CD4-positive, CD25-positive, alpha-beta regulatory T cell (primary cell): Measurements from ENCODE around the gene KIAA0753. TPM values are rescaled to one million over a fixed set of nuclear protein-coding genes. Genes with fewer than 3 reads are reported as not detected.

Source experiments
- ATAC-seq, 2 donors: fragments of 150-1000 bp; cut with Tn5 transposase; one replicate each; pipeline ENCODE4 v1.10.0; 2021; ENCODE audit warnings: low read depth in 2 of 2, moderate number of reproducible peaks in 2 of 2, moderate library complexity in 1 of 2
- DNase-seq, 3 donors: peaks; one replicate each; pipeline versions ENCODE4 v3.0.0 to v3.0.0-alpha.2; 2012 to 2022; ENCODE audit warnings: mixed read lengths in 1 of 3
- H3K27ac ChIP-seq: one replicate; pipeline ENCODE4 v1.7.0; 2013; ENCODE audit warnings: mild to moderate bottlenecking, low read length; ENCODE audit not compliant: insufficient read depth, poor library complexity, severe bottlenecking
- H3K27me3 ChIP-seq: one replicate; pipeline ENCODE4 v1.7.0; 2013; ENCODE audit warnings: low read length; ENCODE audit not compliant: control insufficient read depth, insufficient read depth
- H3K36me3 ChIP-seq: one replicate; pipeline ENCODE4 v1.7.0; 2013; ENCODE audit warnings: mild to moderate bottlenecking, low read length, moderate library complexity; ENCODE audit not compliant: control insufficient read depth, insufficient read depth
- H3K4me1 ChIP-seq: 2 replicates; pipeline ENCODE4 v1.7.0; 2013; ENCODE audit warnings: mild to moderate bottlenecking, low read length; ENCODE audit not compliant: insufficient read depth, control insufficient read depth, poor library complexity, severe bottlenecking
- H3K4me3 ChIP-seq: one replicate; pipeline ENCODE4 v1.7.0; 2013; ENCODE audit warnings: low read depth, mild to moderate bottlenecking, low read length, moderate library complexity
- H3K9me3 ChIP-seq, 2 experiments: 1 replicate in 1 of 2; 2 replicates in 1 of 2; pipeline ENCODE4 v1.7.0; 2013; ENCODE audit warnings: low read length in 2 of 2, mild to moderate bottlenecking in 1 of 2, moderate library complexity in 1 of 2; ENCODE audit not compliant: control insufficient read depth in 2 of 2
- H3K27ac Mint-ChIP-seq, 3 donors: one replicate each; pipeline ENCODE4 v1.8.0; 2020 to 2022; ENCODE audit warnings: mild to moderate bottlenecking in 3 of 3, mixed read lengths in 3 of 3, moderate library complexity in 2 of 3
- H3K27me3 Mint-ChIP-seq: one replicate; pipeline ENCODE4 v1.8.0; 2022; ENCODE audit warnings: mild to moderate bottlenecking, mixed read lengths
- H3K36me3 Mint-ChIP-seq: one replicate; pipeline ENCODE4 v1.8.0; 2020; ENCODE audit warnings: mixed read lengths
- H3K4me1 Mint-ChIP-seq, 4 donors: one replicate each; pipeline ENCODE4 v1.8.0; 2020 to 2022; ENCODE audit warnings: mixed read lengths in 4 of 4, mild to moderate bottlenecking in 1 of 4
- H3K4me3 Mint-ChIP-seq, 4 donors: one replicate each; pipeline ENCODE4 v1.8.0; 2020 to 2022; ENCODE audit warnings: mild to moderate bottlenecking in 4 of 4, mixed read lengths in 4 of 4, moderate library complexity in 3 of 4
- H3K9me3 Mint-ChIP-seq, 7 donors: one replicate each; pipeline ENCODE4 v1.8.0; 2020 to 2022; ENCODE audit warnings: mixed read lengths in 7 of 7, mild to moderate bottlenecking in 3 of 7, moderate library complexity in 2 of 7
- polyA plus RNA-seq, 4 donors: library from polyadenylated mRNA; unstranded; fragments of 300-500 nt; fragmentation: Illumina TruSeq; gene quantifications; one replicate each; pipeline ENCODE4 v1.2.3, GENCODE V29; 2021
- total RNA-seq: library from RNA; stranded (reverse); gene quantifications from one replicate; pipeline ENCODE4 v1.2.3, GENCODE V29; 2022

KIAA0753 gene
- total RNA-seq (11.4 TPM), polyA plus RNA-seq (1 to 10 TPM; 1.2 to 1.8 (median 1.4) TPM)

DNA sequence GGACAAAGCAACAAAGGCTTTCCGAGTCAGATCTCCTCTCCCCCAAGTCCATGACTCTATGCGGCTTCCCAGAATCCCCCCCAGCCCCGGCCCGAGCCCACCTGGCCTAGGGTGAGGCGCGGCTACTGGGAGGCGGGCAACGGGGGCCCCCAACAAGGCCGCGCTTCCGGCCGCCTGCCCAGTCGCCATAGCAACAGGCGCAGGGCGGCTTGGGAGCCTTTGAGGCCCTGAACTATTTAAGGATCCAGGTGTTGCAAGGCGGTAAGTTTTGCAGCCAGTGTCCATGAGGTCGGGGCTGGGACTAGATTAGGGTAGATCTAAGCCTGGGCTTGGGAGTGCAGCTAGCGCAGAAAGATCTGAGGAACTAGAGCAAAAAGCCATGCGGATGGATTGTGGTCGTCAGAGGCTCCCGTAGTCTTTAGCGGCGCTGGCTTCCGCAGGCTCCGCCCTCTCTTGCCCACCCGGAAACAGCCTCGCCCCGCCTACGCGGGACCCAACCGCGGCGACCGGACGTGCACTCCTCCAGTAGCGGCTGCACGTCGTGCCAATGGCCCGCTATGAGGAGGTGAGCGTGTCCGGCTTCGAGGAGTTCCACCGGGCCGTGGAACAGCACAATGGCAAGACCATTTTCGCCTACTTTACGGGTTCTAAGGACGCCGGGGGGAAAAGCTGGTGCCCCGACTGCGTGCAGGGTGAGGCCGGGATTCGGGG is at the start of gene KIAA0753, which contains the start of gene TXNDC17:
KIAA0753 (minus strand) TSS at position 176 of the 711 bp plus-strand sequence. CDS start 5,608 bp downstream, outside the sequence.
TXNDC17 (plus strand) TSS at position 525 of the 711 bp plus-strand sequence; CDS start at position 548, 23 bp downstream.
- Mint-ChIP-seq H3K9me3 (no peaks in the 10 kb centered on the region), H3K36me3 (peaks cover 15% of the 10 kb centered on the region), H3K4me3 (peak within 1 kb of the TSS; percentile 93 to 98 (median 95)), H3K4me1 (peaks cover 26 to 66% (median 48%) of the 10 kb centered on the region in 4 donors), H3K27me3 (peaks cover 8% of the 10 kb centered on the region), H3K27ac (peak within 1 kb of the TSS; percentile 98)
- Histone ChIP-seq H3K4me1 (peaks cover 35% of the 10 kb centered on the region), H3K27ac (peak within 1 kb of the TSS; percentile 83), H3K36me3 (peaks cover 19% of the 10 kb centered on the region), H3K9me3 (no peaks in the 10 kb centered on the region), H3K4me3 (peak within 1 kb of the TSS; percentile 92), H3K27me3 (no peaks in the 10 kb centered on the region)
- peak; percentile 83 to 95 (median 90) for DNase-seq
- ATAC-seq, result peak; percentile 94

DNA sequence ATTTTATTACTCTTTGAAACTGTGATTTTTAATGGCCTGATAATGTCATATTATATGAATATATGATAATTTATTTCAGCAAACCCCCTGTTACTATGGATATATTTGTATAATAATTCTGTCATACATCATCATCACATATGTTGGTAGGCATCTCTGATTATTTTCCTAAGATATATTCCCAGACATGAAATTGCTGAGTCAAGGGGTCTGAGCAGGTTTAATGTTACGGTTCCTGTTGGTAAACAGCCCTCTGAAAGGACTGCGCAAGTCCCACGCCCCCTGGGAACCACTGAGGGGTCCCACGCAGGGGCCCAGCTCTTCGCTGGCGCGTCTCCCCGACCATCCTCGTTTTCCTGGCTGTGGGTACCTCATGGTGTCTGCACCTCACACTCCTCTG is 48.4 kb upstream of the KIAA0753 start:
- ATAC-seq (no peak), DNase-seq (no peak)
- H3K36me3 Mint-ChIP-seq, result peaks cover under 1% of the 10 kb centered on the region
- H3K27me3 ChIP-seq, result no peaks in the 10 kb centered on the region
- H3K27me3 Mint-ChIP-seq, result peaks cover 29% of the 10 kb centered on the region
- no peak overlapping the region for H3K27ac ChIP-seq
- no peak overlapping the region for H3K27ac Mint-ChIP-seq
- no peak overlapping the region for H3K4me3 Mint-ChIP-seq
- H3K9me3 Mint-ChIP-seq, result peaks cover 0 to 2% (median 0%) of the 10 kb centered on the region in 7 donors
- no peak overlapping the region for H3K4me3 ChIP-seq
- H3K36me3 ChIP-seq, result no peaks in the 10 kb centered on the region
- H3K9me3 ChIP-seq, result no peaks in the 10 kb centered on the region
- H3K4me1 ChIP-seq, result no peaks in the 10 kb centered on the region
- H3K4me1 Mint-ChIP-seq, result no peaks in the 10 kb centered on the region

DNA sequence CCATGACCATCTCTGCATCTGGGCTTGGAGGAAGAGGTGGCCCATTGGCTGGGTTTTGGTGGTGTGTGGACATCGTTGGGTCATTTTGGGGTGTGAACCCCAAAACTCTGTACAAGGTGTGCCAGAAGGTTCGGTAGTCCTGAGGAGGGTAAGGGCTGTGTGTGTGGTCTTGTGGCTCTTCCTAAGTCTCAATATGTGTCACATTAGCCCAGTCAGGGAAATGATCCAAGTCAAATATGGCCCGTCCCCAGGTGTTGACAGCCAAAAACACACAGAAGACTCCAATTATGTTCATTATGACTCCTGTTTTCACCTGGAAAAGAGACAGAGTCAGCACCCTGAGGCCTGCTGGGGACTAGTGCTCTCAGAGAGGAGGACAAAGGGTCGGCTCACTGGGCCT is 45.5 kb upstream of the KIAA0753 start:
- no peak overlapping the region for H3K4me3 Mint-ChIP-seq
- Histone ChIP-seq H3K4me1 (no peaks in the 10 kb centered on the region), H3K36me3 (no peaks in the 10 kb centered on the region), H3K9me3 (no peaks in the 10 kb centered on the region), H3K27ac (no peak overlapping the region), H3K27me3 (peaks cover 2% of the 10 kb centered on the region), H3K4me3 (no peak overlapping the region)
- H3K27me3 Mint-ChIP-seq, result peaks cover 27% of the 10 kb centered on the region
- H3K27ac Mint-ChIP-seq, result no peak overlapping the region
- ATAC-seq, result no peak
- peaks cover 0 to 2% (median 0%) of the 10 kb centered on the region in 7 donors for H3K9me3 Mint-ChIP-seq
- H3K4me1 Mint-ChIP-seq, result no peaks in the 10 kb centered on the region
- H3K36me3 Mint-ChIP-seq, result peaks cover 3% of the 10 kb centered on the region
- no peak for DNase-seq

DNA sequence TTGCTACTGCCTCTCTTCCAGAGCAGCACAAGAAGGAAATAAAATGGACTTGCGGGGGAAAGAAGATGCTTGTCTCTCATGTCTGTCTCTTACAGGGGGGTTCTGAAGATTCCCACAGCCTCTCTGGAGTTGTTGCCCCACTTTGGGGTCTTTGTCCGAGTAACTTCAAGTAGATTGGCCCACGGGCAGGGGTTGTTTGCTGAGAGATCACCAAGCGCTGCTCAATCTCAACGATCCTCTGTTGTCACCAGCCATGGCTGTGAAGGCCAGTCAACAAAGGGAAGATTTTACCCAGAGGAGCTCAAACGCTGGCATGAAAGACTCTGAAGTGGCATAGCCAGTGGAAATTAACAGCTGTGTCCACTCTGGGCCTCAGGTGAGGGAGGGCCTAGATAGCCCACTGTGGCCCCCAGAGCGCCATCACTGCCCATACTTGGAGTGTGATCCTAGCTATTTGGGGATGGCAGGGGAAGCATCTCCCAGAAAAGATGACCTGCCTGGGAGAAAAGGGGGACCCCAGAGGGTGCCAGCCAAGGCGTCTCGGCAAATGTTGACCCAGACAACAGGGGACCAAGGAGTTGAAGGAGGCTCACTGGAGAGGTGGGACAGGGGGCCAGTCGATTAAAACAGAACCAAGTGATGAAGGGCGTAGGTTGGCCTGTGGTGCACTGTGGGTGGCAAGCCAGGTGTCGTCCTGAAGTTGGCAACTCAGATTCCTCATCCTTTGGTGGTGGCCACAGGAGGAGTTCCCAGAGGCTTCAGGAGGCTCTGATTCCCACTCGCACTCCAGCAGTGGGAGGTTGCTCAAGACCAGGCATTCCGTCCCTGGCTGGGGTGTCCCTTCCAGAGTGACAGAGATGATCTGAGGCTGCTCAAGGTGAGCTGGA is 44.6 kb upstream of the KIAA0753 start:
- Histone ChIP-seq H3K9me3 (no peaks in the 10 kb centered on the region), H3K27me3 (peaks cover 2% of the 10 kb centered on the region), H3K36me3 (no peaks in the 10 kb centered on the region), H3K27ac (no peak overlapping the region), H3K4me3 (no peak overlapping the region), H3K4me1 (no peaks in the 10 kb centered on the region)
- peaks cover 3% of the 10 kb centered on the region for H3K36me3 Mint-ChIP-seq
- H3K4me1 Mint-ChIP-seq, result no peaks in the 10 kb centered on the region
- DNase-seq, result no peak
- peaks cover 24% of the 10 kb centered on the region for H3K27me3 Mint-ChIP-seq
- no peak for ATAC-seq
- no peak overlapping the region for H3K27ac Mint-ChIP-seq
- H3K9me3 Mint-ChIP-seq, result peaks cover 0 to 2% (median 0%) of the 10 kb centered on the region in 7 donors
- no peak overlapping the region for H3K4me3 Mint-ChIP-seq

DNA sequence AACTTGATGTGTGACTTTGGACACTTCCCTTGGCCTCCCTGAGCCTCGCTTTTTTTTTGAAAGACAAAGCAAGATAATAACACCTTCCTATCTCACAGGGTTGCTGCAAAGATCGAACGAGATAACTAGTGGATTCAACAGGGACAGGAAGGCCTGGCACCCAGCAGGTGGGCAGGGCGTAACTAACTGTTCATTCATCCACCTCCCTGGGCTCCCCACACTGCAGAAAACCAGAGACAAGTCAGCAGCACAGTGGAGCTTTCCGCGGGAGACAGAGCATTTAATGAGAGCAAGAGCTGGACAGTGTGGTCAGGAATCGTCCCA is 43.9 kb upstream of the KIAA0753 start:
- ATAC-seq (no peak), DNase-seq (no peak)
- H3K27ac Mint-ChIP-seq, result no peak overlapping the region
- peaks cover 22% of the 10 kb centered on the region for H3K27me3 Mint-ChIP-seq
- H3K4me3 Mint-ChIP-seq, result no peak overlapping the region
- no peaks in the 10 kb centered on the region for H3K36me3 ChIP-seq
- H3K4me1 Mint-ChIP-seq, result no peaks in the 10 kb centered on the region
- H3K9me3 Mint-ChIP-seq, result peaks cover 0 to 2% (median 0%) of the 10 kb centered on the region in 7 donors
- H3K4me3 ChIP-seq, result no peak overlapping the region
- H3K27me3 ChIP-seq, result peaks cover 2% of the 10 kb centered on the region
- H3K27ac ChIP-seq, result no peak overlapping the region
- no peaks in the 10 kb centered on the region for H3K4me1 ChIP-seq
- no peaks in the 10 kb centered on the region for H3K9me3 ChIP-seq
- peaks cover 3% of the 10 kb centered on the region for H3K36me3 Mint-ChIP-seq

DNA sequence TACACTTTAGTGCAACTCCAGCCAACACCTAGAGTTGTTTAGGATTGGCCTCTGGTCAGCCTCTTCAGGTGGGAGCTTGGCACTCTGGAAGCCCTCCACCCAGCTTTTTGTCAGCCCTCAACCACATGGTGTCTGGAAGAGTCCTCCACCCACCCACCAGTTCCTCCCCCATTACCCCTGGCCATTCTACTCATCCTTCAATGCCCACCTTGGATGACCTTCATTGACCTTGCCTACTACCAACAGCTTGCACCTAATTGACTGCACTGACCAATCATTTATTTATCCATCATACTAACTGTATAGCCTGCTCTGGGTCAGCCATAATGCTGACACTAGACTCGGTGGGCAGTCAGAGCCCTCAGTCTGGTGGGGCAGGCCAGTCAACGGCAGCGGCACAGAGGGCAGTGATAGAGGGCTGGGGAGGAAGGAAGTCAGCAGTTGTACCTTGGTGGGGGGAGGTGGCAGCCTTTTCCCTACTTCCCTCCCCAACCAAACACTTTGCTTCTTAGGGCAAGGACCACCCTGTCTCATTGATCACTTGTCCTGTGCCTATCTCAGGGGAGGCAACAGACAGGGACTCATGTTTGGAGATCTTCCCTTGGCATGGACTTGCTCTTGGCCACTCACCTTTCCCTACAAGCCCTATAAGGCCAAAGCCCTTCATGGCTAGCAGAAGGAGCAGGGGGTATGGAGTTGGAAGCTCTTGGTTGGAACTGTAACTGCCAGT is 43.4 kb upstream of the KIAA0753 start:
- peaks cover 3% of the 10 kb centered on the region for H3K36me3 Mint-ChIP-seq
- no peak for DNase-seq
- H3K27ac ChIP-seq, result no peak overlapping the region
- peaks cover 2% of the 10 kb centered on the region for H3K27me3 ChIP-seq
- H3K4me1 ChIP-seq, result no peaks in the 10 kb centered on the region
- peaks cover 22% of the 10 kb centered on the region for H3K27me3 Mint-ChIP-seq
- no peaks in the 10 kb centered on the region for H3K36me3 ChIP-seq
- no peak overlapping the region for H3K27ac Mint-ChIP-seq
- H3K4me1 Mint-ChIP-seq, result no peaks in the 10 kb centered on the region
- H3K4me3 ChIP-seq, result no peak overlapping the region
- H3K9me3 Mint-ChIP-seq, result peaks cover 0 to 2% (median 0%) of the 10 kb centered on the region in 7 donors
- ATAC-seq, result no peak
- no peaks in the 10 kb centered on the region for H3K9me3 ChIP-seq
- no peak overlapping the region for H3K4me3 Mint-ChIP-seq

DNA sequence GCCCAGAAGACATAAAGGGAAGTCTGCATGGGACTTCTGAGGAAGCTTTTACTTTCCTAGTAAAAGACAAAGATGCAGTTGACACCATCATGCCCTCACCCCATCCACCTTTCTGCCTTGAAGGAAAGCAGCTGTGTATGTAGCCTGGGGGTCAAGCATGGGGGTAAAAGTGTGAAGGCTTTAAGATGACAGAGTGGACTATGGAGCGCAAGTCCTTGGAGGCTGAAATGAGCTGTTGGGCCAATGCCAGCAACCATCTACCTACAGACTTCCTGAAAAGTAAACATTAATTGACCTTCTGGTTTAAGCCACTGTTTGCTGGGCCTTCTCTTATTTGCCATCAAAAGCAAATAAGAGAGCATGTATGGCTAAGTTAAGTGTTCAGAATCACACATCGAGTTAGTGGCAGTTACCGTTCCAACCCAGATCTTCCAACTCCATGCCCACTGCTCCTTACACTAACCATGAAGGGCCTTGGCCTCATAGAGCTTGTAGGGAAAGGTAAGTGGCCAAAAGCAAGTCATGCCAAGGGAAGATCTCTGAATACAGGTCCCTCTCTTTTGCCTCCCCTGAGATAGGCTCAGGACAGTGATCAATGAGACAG is 42.7 kb upstream of the KIAA0753 start:
- H3K9me3 Mint-ChIP-seq, result peaks cover 0 to 2% (median 0%) of the 10 kb centered on the region in 7 donors
- ATAC-seq, result no peak
- H3K27ac Mint-ChIP-seq, result no peak overlapping the region
- no peak overlapping the region for H3K27ac ChIP-seq
- peaks cover 2% of the 10 kb centered on the region for H3K27me3 ChIP-seq
- H3K4me1 Mint-ChIP-seq, result no peaks in the 10 kb centered on the region
- H3K4me3 ChIP-seq, result no peak overlapping the region
- peaks cover 22% of the 10 kb centered on the region for H3K27me3 Mint-ChIP-seq
- H3K36me3 Mint-ChIP-seq, result peaks cover 3% of the 10 kb centered on the region
- H3K4me1 ChIP-seq, result no peaks in the 10 kb centered on the region
- H3K4me3 Mint-ChIP-seq, result no peak overlapping the region
- H3K9me3 ChIP-seq, result no peaks in the 10 kb centered on the region
- no peak for DNase-seq
- no peaks in the 10 kb centered on the region for H3K36me3 ChIP-seq
